HL-60/S4 treated with phorbol 12-myristate 13-acetate at 8.2 ng/mL for 4 days and 3 days (cell line): ENCODE results near the gene ARHGEF33.

Source experiments
- in situ Hi-C: fragments of 300-500 bp; cut with MboI; formaldehyde crosslinking; loops from 2 replicates; pipeline ENCODE4 v1.15.0; 2022; ENCODE audit warnings: low sequenced_read_pairs

ARHGEF33 gene

GRCh38 chr2:38951766-38952165, 62.1 kb downstream of the ARHGEF33 start:
- in situ Hi-C loops = no loop called here

DNA sequence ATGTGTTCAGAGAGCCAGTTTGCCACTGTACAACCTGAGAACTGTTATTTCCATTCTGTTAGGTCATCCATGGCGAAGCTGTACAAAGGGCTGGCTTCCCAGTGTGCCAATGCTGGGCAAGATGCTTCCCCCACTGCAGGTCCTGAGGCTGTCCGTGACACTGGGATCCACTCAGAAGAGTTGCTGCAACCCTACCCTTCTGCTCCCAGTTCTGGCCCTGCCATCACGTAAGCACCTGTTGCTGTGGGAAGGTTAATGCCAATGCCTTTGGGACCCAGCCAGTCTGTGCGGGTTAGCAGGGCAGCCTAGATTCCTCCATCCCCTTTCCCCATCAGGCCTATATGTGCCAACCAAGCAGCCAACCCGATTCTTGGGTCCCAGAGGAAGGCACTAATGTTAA, 68.3 kb downstream of the ARHGEF33 start:
- in situ Hi-C loops = no loop called here

GRCh38 chr2:38959466-38959865, 69.8 kb downstream of the ARHGEF33 start:
- in situ Hi-C loops = no loop called here

GRCh38 chr2:38959938-38960608, 70.4 kb downstream of the ARHGEF33 start:
- in situ Hi-C loops = no loop called here

- in situ Hi-C loops = no loop called here
Observed at GRCh38 chr2:38960609-38961320, 71.1 kb downstream of the ARHGEF33 start.

- in situ Hi-C loops = no loop called here
Observed at GRCh38 chr2:38966006-38966405, 76.3 kb downstream of the ARHGEF33 start.

- in situ Hi-C loops = no loop called here
Observed at GRCh38 chr2:38966678-38967077, 77.0 kb downstream of the ARHGEF33 start.

DNA sequence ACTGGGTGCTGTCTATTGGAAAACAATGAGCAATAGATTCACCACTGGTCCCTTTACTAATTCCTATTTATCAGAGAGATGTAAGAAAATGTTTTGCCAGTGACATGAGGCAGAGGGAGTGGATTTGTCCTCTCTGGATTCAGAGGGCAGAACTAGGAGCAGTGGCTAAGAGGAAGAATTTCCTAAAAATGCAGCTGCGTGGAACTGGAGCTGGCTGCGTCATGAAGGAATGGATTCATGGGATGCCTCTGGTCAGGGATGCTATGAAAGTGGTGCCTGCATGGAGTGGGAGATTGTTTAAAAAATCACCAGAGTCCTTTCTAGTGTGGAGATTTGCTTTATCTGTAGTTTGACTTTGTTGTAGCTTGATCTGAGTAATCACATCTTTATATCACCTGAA, 78.3 kb downstream of the ARHGEF33 start:
- in situ Hi-C loops = no loop called here

- in situ Hi-C loops = no loop called here
Observed at GRCh38 chr2:38971377-38971776, 81.7 kb downstream of the ARHGEF33 start.

DNA sequence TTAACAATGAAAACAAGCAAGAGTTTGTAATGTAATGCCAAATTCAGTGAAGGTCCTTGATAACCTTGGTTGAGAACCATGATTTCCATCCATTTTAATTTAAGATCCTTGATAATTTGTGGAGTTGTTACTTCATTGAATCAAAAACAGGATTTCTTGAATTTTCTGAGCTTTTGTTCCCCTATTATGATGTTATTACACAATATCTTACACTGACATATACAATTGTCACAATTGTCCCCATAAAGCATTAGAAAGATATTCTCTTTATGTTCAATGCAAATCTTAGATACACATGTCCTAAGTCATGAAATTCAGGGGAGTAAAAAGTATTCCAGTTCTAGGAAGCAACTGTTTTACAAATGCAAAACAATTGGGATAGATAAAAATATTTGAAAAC, 83.6 kb downstream of the ARHGEF33 start:
- in situ Hi-C loops = no loop called here

DNA sequence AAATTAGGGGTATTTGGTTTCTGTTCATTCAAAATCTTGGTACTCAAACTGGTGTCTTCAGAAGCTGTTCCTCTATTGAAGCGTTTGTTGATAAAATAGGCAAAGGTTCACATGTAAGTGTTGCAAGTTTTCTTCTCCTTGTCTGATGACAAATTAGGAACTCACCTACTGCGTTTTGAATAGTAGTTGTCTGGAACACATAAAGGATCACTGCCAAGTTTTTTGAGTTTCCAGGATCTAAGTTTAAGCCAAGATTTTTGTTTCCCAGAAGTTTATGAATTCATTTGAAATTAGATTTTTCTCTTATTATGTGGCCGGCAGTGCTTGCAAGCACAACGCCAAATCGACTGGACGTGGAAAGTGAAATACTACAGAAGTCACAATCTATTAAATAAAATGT, 85.4 kb downstream of the ARHGEF33 start:
- in situ Hi-C loops = no loop called here

- in situ Hi-C loops = no loop called here
Observed at GRCh38 chr2:38977047-38977446, 87.4 kb downstream of the ARHGEF33 start.

- in situ Hi-C loops = no loop called here
Observed at GRCh38 chr2:38978296-38978903, 88.7 kb downstream of the ARHGEF33 start.

DNA sequence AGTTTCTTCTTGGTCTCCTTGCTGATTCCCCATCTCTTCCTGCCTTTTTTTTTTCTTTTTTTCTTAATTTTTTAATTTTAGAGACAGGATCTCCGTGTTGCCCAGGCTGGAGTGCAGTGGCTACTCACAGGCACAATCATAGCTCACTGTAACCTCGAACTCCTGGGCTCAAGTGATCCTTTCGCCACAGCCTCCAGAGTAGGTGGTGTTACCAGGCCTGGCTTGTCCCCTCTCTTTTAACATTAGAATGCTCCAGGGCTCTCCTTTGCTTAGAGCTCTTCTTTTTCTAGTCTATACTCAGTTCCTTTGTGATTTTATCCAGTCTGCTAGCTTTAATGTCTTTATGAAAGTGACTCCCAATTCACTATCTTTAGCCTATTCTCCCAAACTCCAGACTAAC, 89.2 kb downstream of the ARHGEF33 start:
- in situ Hi-C loops = no loop called here

GRCh38 chr2:38981003-38981669, 91.5 kb downstream of the ARHGEF33 start:
- in situ Hi-C loops = no loop called here

DNA sequence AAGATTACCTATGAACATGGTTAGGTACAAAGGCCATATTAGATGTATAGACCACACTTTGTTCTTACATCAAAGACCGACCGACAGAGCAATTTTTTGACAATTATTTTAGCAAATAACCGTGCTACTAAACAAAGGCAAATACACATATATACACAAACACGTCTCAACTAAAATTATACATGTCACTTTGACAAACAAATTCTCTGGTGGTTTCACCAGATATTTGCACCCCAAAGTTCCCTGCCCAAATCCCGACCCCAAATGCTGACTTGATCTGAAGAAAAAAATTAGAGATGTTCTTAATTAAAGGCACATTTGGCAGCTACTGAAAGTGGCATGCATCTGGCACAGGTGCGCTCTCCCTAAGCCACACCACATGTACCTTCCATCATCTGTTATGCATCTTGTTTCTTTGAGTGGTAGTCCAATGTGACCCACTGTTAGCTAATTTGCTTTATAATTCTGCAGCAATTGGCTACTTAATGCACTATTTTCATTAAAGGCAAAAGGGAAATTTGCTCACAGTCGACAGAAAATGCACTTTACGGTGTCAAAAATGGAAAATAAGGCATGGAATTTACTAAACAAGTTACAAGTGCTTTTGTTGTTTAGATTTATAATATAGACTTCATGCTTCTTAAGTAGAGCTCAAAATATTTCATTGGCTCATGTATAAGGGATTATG, 92.1 kb downstream of the ARHGEF33 start:
- in situ Hi-C loops = no loop called here

DNA sequence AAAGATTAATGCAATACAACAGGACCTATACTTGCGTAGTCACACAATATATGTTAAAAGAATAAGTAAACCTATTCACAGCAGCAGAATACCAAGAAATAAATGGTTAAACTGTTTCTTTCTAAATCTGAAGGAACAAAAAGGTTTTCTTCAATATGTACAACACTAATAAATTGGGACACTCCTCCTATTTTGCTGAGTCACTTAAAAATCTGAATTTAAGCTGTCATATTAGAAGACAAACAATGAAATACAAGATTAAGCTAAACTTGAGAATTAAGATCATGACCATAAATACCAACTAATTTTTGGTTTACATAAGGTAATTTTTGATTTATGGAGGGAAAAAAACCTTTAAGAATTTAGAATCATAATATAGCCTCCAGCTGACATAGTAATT, 92.8 kb downstream of the ARHGEF33 start:
- in situ Hi-C loops = no loop called here

DNA sequence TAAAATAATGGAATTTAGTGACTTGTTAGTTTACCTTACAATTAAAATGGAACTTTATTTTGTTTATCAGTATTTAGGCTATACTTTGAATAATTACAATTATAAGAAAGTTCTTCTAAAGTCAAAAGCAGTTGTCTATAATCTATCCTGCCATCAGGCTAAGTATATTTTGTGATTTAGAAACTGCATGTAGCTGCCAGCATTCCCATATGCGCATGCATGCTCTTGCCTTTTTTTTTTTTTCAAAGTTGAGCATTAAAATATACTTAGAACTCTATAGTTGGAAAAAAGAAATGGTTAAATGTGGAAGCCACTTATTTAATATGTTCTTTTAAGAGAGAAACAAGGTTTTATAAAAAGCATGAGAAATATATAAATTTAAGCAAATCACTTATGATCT, 99.0 kb downstream of the ARHGEF33 start:
- in situ Hi-C loops = no loop called here

GRCh38 chr2:38991899-38992298, 102.2 kb downstream of the ARHGEF33 start:
- in situ Hi-C loops = no loop called here

- in situ Hi-C loops = no loop called here
Observed at GRCh38 chr2:38997781-38998180, 108.1 kb downstream of the ARHGEF33 start.

GRCh38 chr2:39000552-39000951, 110.9 kb downstream of the ARHGEF33 start:
- in situ Hi-C loops = no loop called here
